HUES64 (cell line): ENCODE measurements around the gene ELOA.
"Not testable (repeated sequence)": the region's sequence is repeated elsewhere in the genome, so short reads cannot be mapped to it uniquely, and the experiment has no call there.

Experiments used
- H3K27ac ChIP-seq: 2 replicates; pipeline ENCODE4 v1.7.0; 2013; ENCODE audit warnings: low read depth, low read length, inconsistent platforms
- H3K27me3 ChIP-seq: 2 replicates; pipeline ENCODE4 v1.6.1; 2013; ENCODE audit warnings: mild to moderate bottlenecking, low read length; ENCODE audit not compliant: insufficient read depth
- H3K36me3 ChIP-seq: 2 replicates; pipeline ENCODE4 v1.6.1; 2013; ENCODE audit warnings: mild to moderate bottlenecking, low read length; ENCODE audit not compliant: insufficient read depth
- H3K4me1 ChIP-seq: 2 replicates; pipeline ENCODE4 v1.6.1; 2013; ENCODE audit warnings: mild to moderate bottlenecking, low read length, moderate library complexity; ENCODE audit not compliant: insufficient read depth
- H3K4me3 ChIP-seq: 2 replicates; pipeline ENCODE4 v1.5.1; 2013; ENCODE audit warnings: mild to moderate bottlenecking, low read length, moderate library complexity
- H3K9ac ChIP-seq: 2 replicates; pipeline ENCODE4 v1.6.1; 2013; ENCODE audit warnings: mild to moderate bottlenecking, low read depth, low read length
- H3K9me3 ChIP-seq: 2 replicates; pipeline ENCODE4 v1.6.1; 2013; ENCODE audit warnings: low read depth, low read length; ENCODE audit not compliant: insufficient read depth
- WGBS: fragments of 150-250, 120-280 bp; methylation state at CpG from one replicate; pipeline ENCODE4 v1.1.7; 2013; ENCODE audit warnings: missing lambda C conversion rate; 5-methylcytosine and 5-hydroxymethylcytosine counted together

The ELOA gene

GRCh38 chr1:23763041-23763577 lies 19.8 kb downstream of the ELOA start:
- H3K4me3 ChIP-seq, result no peak overlapping the region
- no peaks in the 10 kb centered on the region for H3K27me3 ChIP-seq
- no peak overlapping the region for H3K27ac ChIP-seq
- WGBS, result 87% methylated on average over 7 of the region's 7 CpGs
- H3K9me3 ChIP-seq, result no peaks in the 10 kb centered on the region
- no peaks in the 10 kb centered on the region for H3K4me1 ChIP-seq
- H3K9ac ChIP-seq, result no peak overlapping the region
- H3K36me3 ChIP-seq, result peaks cover 61% of the 10 kb centered on the region

GRCh38 chr1:23768733-23769132 lies 25.5 kb downstream of the ELOA start:
- WGBS, result 96% methylated on average over 4 of the region's 5 CpGs
- Histone ChIP-seq H3K27me3 (no peaks in the 10 kb centered on the region), H3K36me3 (peaks cover 26% of the 10 kb centered on the region), H3K4me1 (no peaks in the 10 kb centered on the region), H3K9ac (no peak overlapping the region), H3K27ac (no peak overlapping the region), H3K4me3 (no peak overlapping the region), H3K9me3 (no peaks in the 10 kb centered on the region)

GRCh38 chr1:23772049-23772853 lies 29.0 kb downstream of the ELOA start:
- H3K27ac ChIP-seq, result no peak overlapping the region
- no peaks in the 10 kb centered on the region for H3K4me1 ChIP-seq
- H3K27me3 ChIP-seq, result no peaks in the 10 kb centered on the region
- H3K9me3 ChIP-seq, result no peaks in the 10 kb centered on the region
- 25% methylated on average over 13 of the region's 14 CpGs for WGBS
- no peak overlapping the region for H3K9ac ChIP-seq
- peaks cover 16% of the 10 kb centered on the region for H3K36me3 ChIP-seq
- no peak overlapping the region for H3K4me3 ChIP-seq

GRCh38 chr1:23772854-23773242 lies 29.6 kb downstream of the ELOA start:
- no peaks in the 10 kb centered on the region for H3K27me3 ChIP-seq
- no peak overlapping the region for H3K27ac ChIP-seq
- H3K36me3 ChIP-seq, result peaks cover 16% of the 10 kb centered on the region
- no peaks in the 10 kb centered on the region for H3K9me3 ChIP-seq
- no peak overlapping the region for H3K4me3 ChIP-seq
- 93% methylated on average over 10 of the region's 10 CpGs for WGBS
- no peaks in the 10 kb centered on the region for H3K4me1 ChIP-seq
- H3K9ac ChIP-seq, result no peak overlapping the region

- Histone ChIP-seq H3K27me3 (no peaks in the 10 kb centered on the region), H3K9ac (no peak overlapping the region), H3K4me3 (no peak overlapping the region), H3K27ac (no peak overlapping the region), H3K4me1 (peaks cover 4% of the 10 kb centered on the region), H3K9me3 (no peaks in the 10 kb centered on the region), H3K36me3 (peaks cover 10% of the 10 kb centered on the region)
- WGBS, result 89% methylated on average over 5 of the region's 6 CpGs
These were observed 31.1 kb downstream of the ELOA start for GRCh38 chr1:23774174-23774880.

GRCh38 chr1:23776217-23776616 lies 32.9 kb downstream of the ELOA start:
- Histone ChIP-seq H3K9me3 (no peaks in the 10 kb centered on the region), H3K27me3 (no peaks in the 10 kb centered on the region), H3K4me1 (peaks cover 8% of the 10 kb centered on the region), H3K4me3 (no peak overlapping the region), H3K9ac (no peak overlapping the region), H3K27ac (no peak overlapping the region), H3K36me3 (peaks cover 16% of the 10 kb centered on the region)
- 94% methylated on average over 2 of the region's 2 CpGs for WGBS

GRCh38 chr1:23777979-23778814 lies 34.9 kb downstream of the ELOA start, which contains the start of gene PITHD1:
Gene PITHD1 (plus strand): TSS chr1:23778418. CDS start chr1:23778516, 98 bp downstream.
- Histone ChIP-seq H3K36me3 (peaks cover 28% of the 10 kb centered on the region), H3K9me3 (no peaks in the 10 kb centered on the region), H3K9ac (peak within 1 kb of the TSS; percentile 92), H3K27me3 (no peaks in the 10 kb centered on the region), H3K4me3 (peak within 1 kb of the TSS; percentile 76), H3K4me1 (peaks cover 8% of the 10 kb centered on the region), H3K27ac (peak within 1 kb of the TSS; percentile 68)
- under 1% methylated on average over 81 of the region's 91 CpGs for WGBS

- no peak overlapping the region for H3K9ac ChIP-seq
- 0 out of 2 replicates have a peak overlapping the region, but pooled peaks have one; percentile 76 for H3K4me3 ChIP-seq
- WGBS, result 88% methylated on average over 3 of the region's 3 CpGs
- H3K36me3 ChIP-seq, result peaks cover 42% of the 10 kb centered on the region
- H3K9me3 ChIP-seq, result no peaks in the 10 kb centered on the region
- H3K4me1 ChIP-seq, result peaks cover 8% of the 10 kb centered on the region
- no peak overlapping the region for H3K27ac ChIP-seq
- H3K27me3 ChIP-seq, result no peaks in the 10 kb centered on the region
These were observed 36.6 kb downstream of the ELOA start for GRCh38 chr1:23779826-23780371.

GRCh38 chr1:23783141-23783540 lies 39.9 kb downstream of the ELOA start:
- H3K27me3 ChIP-seq, H3K9ac ChIP-seq, H3K4me1 ChIP-seq, H3K27ac ChIP-seq, H3K4me3 ChIP-seq, H3K9me3 ChIP-seq: not testable (repeated sequence)
- over 99% methylated on average over 7 of the region's 11 CpGs for WGBS
- peaks cover 72% of the 10 kb centered on the region for H3K36me3 ChIP-seq

GRCh38 chr1:23784846-23785245 lies 41.6 kb downstream of the ELOA start:
- Histone ChIP-seq H3K9me3 (no peaks in the 10 kb centered on the region), H3K4me1 (no peaks in the 10 kb centered on the region), H3K36me3 (peaks cover 76% of the 10 kb centered on the region), H3K9ac (no peak overlapping the region), H3K27ac (no peak overlapping the region), H3K27me3 (no peaks in the 10 kb centered on the region), H3K4me3 (no peak overlapping the region)
- WGBS, result 95% methylated on average over 4 of the region's 4 CpGs
